ENCODE results near the gene VPS13A.

The VPS13A gene

GRCh38 chr9:77420641-77421040, 243.3 kb downstream of the VPS13A start:
- H4K91ac ChIP-seq (ENCODE audit: low read depth, low read length, poor library complexity) = no peak overlapping the region
- no peak overlapping the region for H2BK5ac ChIP-seq (ENCODE audit: low read length)
- H3K9me3 ChIP-seq (replicated peaks in 1 of 2; ENCODE audit: control insufficient read depth in 2 of 2, insufficient read depth in 1 of 2, low read depth in 1 of 2, low read length in 2 of 2) = no peaks in the 10 kb centered on the region
- no peak overlapping the region for H3K4ac ChIP-seq (ENCODE audit: low read length)
- no peak overlapping the region for H2BK120ac ChIP-seq (ENCODE audit: low read depth, low read length)
- DNase-seq (ENCODE audit: low spot score) = no peak
- H4K8ac ChIP-seq (ENCODE audit: low read depth, low read length) = no peak overlapping the region
- H3K14ac ChIP-seq (ENCODE audit: low read length) = no peak overlapping the region
- WGBS, 2 donors (ENCODE audit: extremely low coverage in 2 of 2, insufficient read length in 2 of 2, insufficient replicate concordance in 1 of 2) = no CpG with 5 or more reads among the region's 2 CpGs
- H3K4me1 ChIP-seq (ENCODE audit: control insufficient read depth in 2 of 2, insufficient read depth in 1 of 2, low read depth in 1 of 2, low read length in 2 of 2) = no peaks in the 10 kb centered on the region
- no peak overlapping the region for H3K23ac ChIP-seq (ENCODE audit: low read depth, low read length, poor library complexity)
- H3K27ac ChIP-seq (replicated peaks; ENCODE audit: low read length) = no peak overlapping the region
- H2AFZ ChIP-seq (ENCODE audit: low read length) = no peak overlapping the region
- no peak overlapping the region for H3K4me2 ChIP-seq (ENCODE audit: insufficient read depth, low read length, poor library complexity, severe bottlenecking)
- no peak overlapping the region for H2BK12ac ChIP-seq (ENCODE audit: low read length)
- H3K36me3 ChIP-seq (replicated peaks in 1 of 2; ENCODE audit: control insufficient read depth in 2 of 2, insufficient read depth in 2 of 2, low read length in 2 of 2) = no peaks in the 10 kb centered on the region
- no peaks in the 10 kb centered on the region for H3K27me3 ChIP-seq (ENCODE audit: control insufficient read depth in 3 of 3, insufficient read depth in 3 of 3, low read depth in 1 of 3, low read length in 3 of 3)
- H3K79me1 ChIP-seq (ENCODE audit: low read depth, low read length) = no peaks in the 10 kb centered on the region
- no peak overlapping the region for H3K4me3 ChIP-seq (ENCODE audit: low read length in 2 of 2)
- H3K9ac ChIP-seq (ENCODE audit: low read depth, low read length, poor library complexity) = no peak overlapping the region
- no peak overlapping the region for H2AK5ac ChIP-seq (ENCODE audit: low read depth, low read length)
- H3K18ac ChIP-seq (ENCODE audit: low read length) = no peak overlapping the region
- no peak overlapping the region for H2BK15ac ChIP-seq (ENCODE audit: low read length)

GRCh38 chr9:77421506-77422265, 244.4 kb downstream of the VPS13A start:
- Histone ChIP-seq H3K36me3 (replicated peaks in 1 of 2; ENCODE audit: control insufficient read depth in 2 of 2, insufficient read depth in 2 of 2, low read length in 2 of 2) (no peaks in the 10 kb centered on the region), H3K79me1 (ENCODE audit: low read depth, low read length) (no peaks in the 10 kb centered on the region), H3K14ac (ENCODE audit: low read length) (no peak overlapping the region), H3K4me1 (ENCODE audit: control insufficient read depth in 2 of 2, insufficient read depth in 1 of 2, low read depth in 1 of 2, low read length in 2 of 2) (no peaks in the 10 kb centered on the region), H3K27me3 (ENCODE audit: control insufficient read depth in 3 of 3, insufficient read depth in 3 of 3, low read depth in 1 of 3, low read length in 3 of 3) (no peaks in the 10 kb centered on the region), H2BK12ac (ENCODE audit: low read length) (no peak overlapping the region), H2BK120ac (ENCODE audit: low read depth, low read length) (no peak overlapping the region), H3K4ac (ENCODE audit: low read length) (no peak overlapping the region), H2BK5ac (ENCODE audit: low read length) (no peak overlapping the region), H3K9me3 (replicated peaks in 1 of 2; ENCODE audit: control insufficient read depth in 2 of 2, insufficient read depth in 1 of 2, low read depth in 1 of 2, low read length in 2 of 2) (no peaks in the 10 kb centered on the region), H2BK15ac (ENCODE audit: low read length) (no peak overlapping the region), H3K27ac (replicated peaks; ENCODE audit: low read length) (no peak overlapping the region), H3K4me2 (ENCODE audit: insufficient read depth, low read length, poor library complexity, severe bottlenecking) (no peak overlapping the region), H3K9ac (ENCODE audit: low read depth, low read length, poor library complexity) (no peak overlapping the region), H4K8ac (ENCODE audit: low read depth, low read length) (no peak overlapping the region), H4K91ac (ENCODE audit: low read depth, low read length, poor library complexity) (no peak overlapping the region), H2AFZ (ENCODE audit: low read length) (no peak overlapping the region), H3K4me3 (ENCODE audit: low read length in 2 of 2) (no peak overlapping the region), H3K23ac (ENCODE audit: low read depth, low read length, poor library complexity) (no peak overlapping the region), H3K18ac (ENCODE audit: low read length) (no peak overlapping the region), H2AK5ac (ENCODE audit: low read depth, low read length) (no peak overlapping the region)
- DNase-seq (ENCODE audit: low spot score) = no peak
- no CpG with 5 or more reads among the region's 10 CpGs for WGBS, 2 donors (ENCODE audit: extremely low coverage in 2 of 2, insufficient read length in 2 of 2, insufficient replicate concordance in 1 of 2)

- Histone ChIP-seq H3K18ac (ENCODE audit: low read length) (no peak overlapping the region), H2BK120ac (ENCODE audit: low read depth, low read length) (no peak overlapping the region), H3K4me2 (ENCODE audit: insufficient read depth, low read length, poor library complexity, severe bottlenecking) (no peak overlapping the region), H3K4ac (ENCODE audit: low read length) (no peak overlapping the region), H3K27ac (replicated peaks; ENCODE audit: low read length) (no peak overlapping the region), H2BK12ac (ENCODE audit: low read length) (no peak overlapping the region), H3K27me3 (ENCODE audit: control insufficient read depth in 3 of 3, insufficient read depth in 3 of 3, low read depth in 1 of 3, low read length in 3 of 3) (no peaks in the 10 kb centered on the region), H3K9me3 (replicated peaks in 1 of 2; ENCODE audit: control insufficient read depth in 2 of 2, insufficient read depth in 1 of 2, low read depth in 1 of 2, low read length in 2 of 2) (no peaks in the 10 kb centered on the region), H4K8ac (ENCODE audit: low read depth, low read length) (no peak overlapping the region), H3K14ac (ENCODE audit: low read length) (no peak overlapping the region), H4K91ac (ENCODE audit: low read depth, low read length, poor library complexity) (no peak overlapping the region), H3K79me1 (ENCODE audit: low read depth, low read length) (no peaks in the 10 kb centered on the region), H3K36me3 (replicated peaks in 1 of 2; ENCODE audit: control insufficient read depth in 2 of 2, insufficient read depth in 2 of 2, low read length in 2 of 2) (no peaks in the 10 kb centered on the region), H2BK15ac (ENCODE audit: low read length) (no peak overlapping the region), H2AK5ac (ENCODE audit: low read depth, low read length) (no peak overlapping the region), H3K23ac (ENCODE audit: low read depth, low read length, poor library complexity) (no peak overlapping the region), H2BK5ac (ENCODE audit: low read length) (no peak overlapping the region), H3K9ac (ENCODE audit: low read depth, low read length, poor library complexity) (no peak overlapping the region), H2AFZ (ENCODE audit: low read length) (no peak overlapping the region), H3K4me1 (ENCODE audit: control insufficient read depth in 2 of 2, insufficient read depth in 1 of 2, low read depth in 1 of 2, low read length in 2 of 2) (peaks cover 0 to 3% of the 10 kb centered on the region in 2 donors), H3K4me3 (ENCODE audit: low read length in 2 of 2) (no peak overlapping the region)
- no peak for DNase-seq (ENCODE audit: low spot score)
- no CpG with 5 or more reads among the region's 3 CpGs for WGBS, 2 donors (ENCODE audit: extremely low coverage in 2 of 2, insufficient read length in 2 of 2, insufficient replicate concordance in 1 of 2)
Measured at GRCh38 chr9:77422969-77423368, 245.6 kb downstream of the VPS13A start.

- H2AFZ ChIP-seq (ENCODE audit: low read length) = no peak overlapping the region
- DNase-seq (ENCODE audit: low spot score) = no peak
- no peak overlapping the region for H3K14ac ChIP-seq (ENCODE audit: low read length)
- H3K23ac ChIP-seq (ENCODE audit: low read depth, low read length, poor library complexity) = no peak overlapping the region
- H4K91ac ChIP-seq (ENCODE audit: low read depth, low read length, poor library complexity) = no peak overlapping the region
- no peak overlapping the region for H2AK5ac ChIP-seq (ENCODE audit: low read depth, low read length)
- H3K4me2 ChIP-seq (ENCODE audit: insufficient read depth, low read length, poor library complexity, severe bottlenecking) = no peak overlapping the region
- H3K27me3 ChIP-seq (ENCODE audit: control insufficient read depth in 3 of 3, insufficient read depth in 3 of 3, low read depth in 1 of 3, low read length in 3 of 3) = no peaks in the 10 kb centered on the region
- no CpG with 5 or more reads among the region's 3 CpGs for WGBS, 2 donors (ENCODE audit: extremely low coverage in 2 of 2, insufficient read length in 2 of 2, insufficient replicate concordance in 1 of 2)
- H2BK12ac ChIP-seq (ENCODE audit: low read length) = no peak overlapping the region
- H2BK15ac ChIP-seq (ENCODE audit: low read length) = no peak overlapping the region
- H3K9ac ChIP-seq (ENCODE audit: low read depth, low read length, poor library complexity) = no peak overlapping the region
- H2BK120ac ChIP-seq (ENCODE audit: low read depth, low read length) = no peak overlapping the region
- H3K36me3 ChIP-seq (replicated peaks in 1 of 2; ENCODE audit: control insufficient read depth in 2 of 2, insufficient read depth in 2 of 2, low read length in 2 of 2) = no peaks in the 10 kb centered on the region
- H3K79me1 ChIP-seq (ENCODE audit: low read depth, low read length) = no peaks in the 10 kb centered on the region
- no peak overlapping the region for H2BK5ac ChIP-seq (ENCODE audit: low read length)
- no peak overlapping the region for H3K4ac ChIP-seq (ENCODE audit: low read length)
- H3K18ac ChIP-seq (ENCODE audit: low read length) = no peak overlapping the region
- no peak overlapping the region for H4K8ac ChIP-seq (ENCODE audit: low read depth, low read length)
- no peak overlapping the region for H3K4me3 ChIP-seq (ENCODE audit: low read length in 2 of 2)
- no peaks in the 10 kb centered on the region for H3K9me3 ChIP-seq (replicated peaks in 1 of 2; ENCODE audit: control insufficient read depth in 2 of 2, insufficient read depth in 1 of 2, low read depth in 1 of 2, low read length in 2 of 2)
- no peak overlapping the region for H3K27ac ChIP-seq (replicated peaks; ENCODE audit: low read length)
- peaks cover 0 to 3% of the 10 kb centered on the region in 2 donors for H3K4me1 ChIP-seq (ENCODE audit: control insufficient read depth in 2 of 2, insufficient read depth in 1 of 2, low read depth in 1 of 2, low read length in 2 of 2)
Measured at GRCh38 chr9:77423841-77424240, 246.5 kb downstream of the VPS13A start.
